ENCODE data around the gene LOC101059915.

Gene LOC101059915

GRCh38 chrX:71659342-71659741, 8.0 kb upstream of the LOC101059915 start:
- no peaks in the 10 kb centered on the region for H3K27me3 ChIP-seq (ENCODE audit: insufficient read depth, low read depth, low read length)
- TF ChIP-seq POLR2AphosphoS5 (IDR thresholded peaks at IDR 0.05) (no peak), MXI1 (conservative IDR thresholded peaks at IDR 0.05; ENCODE audit: poor library complexity, severe bottlenecking) (no peak), RAD21 (conservative IDR thresholded peaks at IDR 0.05) (no peak), SMC3 (conservative IDR thresholded peaks at IDR 0.05; ENCODE audit: poor library complexity) (no peak), EZH2 (IDR thresholded peaks at IDR 0.05; ENCODE audit: borderline replicate concordance, insufficient read depth, low read length, poor library complexity, severe bottlenecking) (no peak), EP300 (conservative IDR thresholded peaks at IDR 0.05; ENCODE audit: poor library complexity, severe bottlenecking) (no peak), TAF1 (IDR thresholded peaks at IDR 0.05; ENCODE audit: low read depth) (no peak)
- TF ChIP-seq, protein P1, sequence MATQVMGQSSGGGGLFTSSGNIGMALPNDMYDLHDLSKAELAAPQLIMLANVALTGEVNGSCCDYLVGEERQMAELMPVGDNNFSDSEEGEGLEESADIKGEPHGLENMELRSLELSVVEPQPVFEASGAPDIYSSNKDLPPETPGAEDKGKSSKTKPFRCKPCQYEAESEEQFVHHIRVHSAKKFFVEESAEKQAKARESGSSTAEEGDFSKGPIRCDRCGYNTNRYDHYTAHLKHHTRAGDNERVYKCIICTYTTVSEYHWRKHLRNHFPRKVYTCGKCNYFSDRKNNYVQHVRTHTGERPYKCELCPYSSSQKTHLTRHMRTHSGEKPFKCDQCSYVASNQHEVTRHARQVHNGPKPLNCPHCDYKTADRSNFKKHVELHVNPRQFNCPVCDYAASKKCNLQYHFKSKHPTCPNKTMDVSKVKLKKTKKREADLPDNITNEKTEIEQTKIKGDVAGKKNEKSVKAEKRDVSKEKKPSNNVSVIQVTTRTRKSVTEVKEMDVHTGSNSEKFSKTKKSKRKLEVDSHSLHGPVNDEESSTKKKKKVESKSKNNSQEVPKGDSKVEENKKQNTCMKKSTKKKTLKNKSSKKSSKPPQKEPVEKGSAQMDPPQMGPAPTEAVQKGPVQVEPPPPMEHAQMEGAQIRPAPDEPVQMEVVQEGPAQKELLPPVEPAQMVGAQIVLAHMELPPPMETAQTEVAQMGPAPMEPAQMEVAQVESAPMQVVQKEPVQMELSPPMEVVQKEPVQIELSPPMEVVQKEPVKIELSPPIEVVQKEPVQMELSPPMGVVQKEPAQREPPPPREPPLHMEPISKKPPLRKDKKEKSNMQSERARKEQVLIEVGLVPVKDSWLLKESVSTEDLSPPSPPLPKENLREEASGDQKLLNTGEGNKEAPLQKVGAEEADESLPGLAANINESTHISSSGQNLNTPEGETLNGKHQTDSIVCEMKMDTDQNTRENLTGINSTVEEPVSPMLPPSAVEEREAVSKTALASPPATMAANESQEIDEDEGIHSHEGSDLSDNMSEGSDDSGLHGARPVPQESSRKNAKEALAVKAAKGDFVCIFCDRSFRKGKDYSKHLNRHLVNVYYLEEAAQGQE (IDR thresholded peaks at IDR 0.05; ENCODE audit: borderline replicate concordance) = no peak
- TF ChIP-seq, protein P2, sequence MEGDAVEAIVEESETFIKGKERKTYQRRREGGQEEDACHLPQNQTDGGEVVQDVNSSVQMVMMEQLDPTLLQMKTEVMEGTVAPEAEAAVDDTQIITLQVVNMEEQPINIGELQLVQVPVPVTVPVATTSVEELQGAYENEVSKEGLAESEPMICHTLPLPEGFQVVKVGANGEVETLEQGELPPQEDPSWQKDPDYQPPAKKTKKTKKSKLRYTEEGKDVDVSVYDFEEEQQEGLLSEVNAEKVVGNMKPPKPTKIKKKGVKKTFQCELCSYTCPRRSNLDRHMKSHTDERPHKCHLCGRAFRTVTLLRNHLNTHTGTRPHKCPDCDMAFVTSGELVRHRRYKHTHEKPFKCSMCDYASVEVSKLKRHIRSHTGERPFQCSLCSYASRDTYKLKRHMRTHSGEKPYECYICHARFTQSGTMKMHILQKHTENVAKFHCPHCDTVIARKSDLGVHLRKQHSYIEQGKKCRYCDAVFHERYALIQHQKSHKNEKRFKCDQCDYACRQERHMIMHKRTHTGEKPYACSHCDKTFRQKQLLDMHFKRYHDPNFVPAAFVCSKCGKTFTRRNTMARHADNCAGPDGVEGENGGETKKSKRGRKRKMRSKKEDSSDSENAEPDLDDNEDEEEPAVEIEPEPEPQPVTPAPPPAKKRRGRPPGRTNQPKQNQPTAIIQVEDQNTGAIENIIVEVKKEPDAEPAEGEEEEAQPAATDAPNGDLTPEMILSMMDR (IDR thresholded peaks at IDR 0.05; ENCODE audit: poor library complexity, severe bottlenecking) = no peak
- no peak overlapping the region for H3K27ac ChIP-seq (ENCODE audit: low read length)
- H2AFZ ChIP-seq (ENCODE audit: low read depth, low read length) = no peak overlapping the region
- H3K9me3 ChIP-seq (ENCODE audit: low read length) = no peaks in the 10 kb centered on the region
- no peak overlapping the region for H3K4me2 ChIP-seq (ENCODE audit: low read length)
- H3K79me2 ChIP-seq (replicated peaks; ENCODE audit: insufficient read depth, low read length) = no peaks in the 10 kb centered on the region
- H3K36me3 ChIP-seq (ENCODE audit: insufficient read depth, low read length) = no peaks in the 10 kb centered on the region
- H3K9ac ChIP-seq (ENCODE audit: low read length) = no peak overlapping the region
- no peaks in the 10 kb centered on the region for H3K9me2 ChIP-seq (ENCODE audit: insufficient read depth, low read length)
- H3F3A ChIP-seq (ENCODE audit: insufficient read depth, low read length, poor library complexity, severe bottlenecking) = no peaks in the 10 kb centered on the region
- no peak overlapping the region for H3K4me3 ChIP-seq (ENCODE audit: low read length)
- no peaks in the 10 kb centered on the region for H4K20me1 ChIP-seq (ENCODE audit: insufficient read depth)

- Histone ChIP-seq H3K4me3 (ENCODE audit: low read length) (no peak overlapping the region), H3K27me3 (ENCODE audit: insufficient read depth, low read depth, low read length) (no peaks in the 10 kb centered on the region), H3K9ac (ENCODE audit: low read length) (no peak overlapping the region), H3K9me3 (ENCODE audit: low read length) (no peaks in the 10 kb centered on the region), H3K27ac (ENCODE audit: low read length) (no peak overlapping the region), H3K4me2 (ENCODE audit: low read length) (no peak overlapping the region), H3F3A (ENCODE audit: insufficient read depth, low read length, poor library complexity, severe bottlenecking) (no peaks in the 10 kb centered on the region), H3K36me3 (ENCODE audit: insufficient read depth, low read length) (no peaks in the 10 kb centered on the region), H4K20me1 (ENCODE audit: insufficient read depth) (no peaks in the 10 kb centered on the region), H2AFZ (ENCODE audit: low read depth, low read length) (no peak overlapping the region), H3K9me2 (ENCODE audit: insufficient read depth, low read length) (no peaks in the 10 kb centered on the region), H3K79me2 (replicated peaks; ENCODE audit: insufficient read depth, low read length) (no peaks in the 10 kb centered on the region)
- TF ChIP-seq EZH2 (IDR thresholded peaks at IDR 0.05; ENCODE audit: borderline replicate concordance, insufficient read depth, low read length, poor library complexity, severe bottlenecking) (no peak), RAD21 (conservative IDR thresholded peaks at IDR 0.05) (no peak), SMC3 (conservative IDR thresholded peaks at IDR 0.05; ENCODE audit: poor library complexity) (no peak), TAF1 (IDR thresholded peaks at IDR 0.05; ENCODE audit: low read depth) (no peak), MXI1 (conservative IDR thresholded peaks at IDR 0.05; ENCODE audit: poor library complexity, severe bottlenecking) (no peak), POLR2AphosphoS5 (IDR thresholded peaks at IDR 0.05) (no peak), EP300 (conservative IDR thresholded peaks at IDR 0.05; ENCODE audit: poor library complexity, severe bottlenecking) (no peak)
- TF ChIP-seq, protein P2 (IDR thresholded peaks at IDR 0.05; ENCODE audit: poor library complexity, severe bottlenecking) = no peak
- TF ChIP-seq, protein P1 (IDR thresholded peaks at IDR 0.05; ENCODE audit: borderline replicate concordance) = no peak
Observed at GRCh38 chrX:71659959-71660358, 7.4 kb upstream of the LOC101059915 start.

All from neural cell (in vitro differentiated cells).